HepG2 (cell line): Measurements from ENCODE around the gene EEF1A2. TPM values are rescaled to one million over a fixed set of nuclear protein-coding genes. Genes with fewer than 3 reads are reported as not detected.

ENCODE experiments used
- ARID3A ChIP-seq: IDR thresholded peaks from 2 replicates; pipeline ENCODE4 v1.6.1; 2012; ENCODE audit warnings: low read depth, low read length, improper control_type of control experiment
- DDIT3 ChIP-seq: sonication (generic); formaldehyde crosslinking; IDR thresholded peaks from 2 replicates; pipeline ENCODE4 v1.4.0; 2020; ENCODE audit warnings: mild to moderate bottlenecking, missing genetic modification reagents
- EED ChIP-seq: sonication (generic); formaldehyde crosslinking; IDR thresholded peaks from 2 replicates; pipeline ENCODE4 v1.5.0; 2020; ENCODE audit warnings: mild to moderate bottlenecking, missing genetic modification reagents
- GMEB2 ChIP-seq: IDR thresholded peaks from 2 replicates; pipeline ENCODE4 v1.6.1; 2016; ENCODE audit warnings: missing biosample characterization, missing genetic modification reagents, low read depth
- IKZF4 ChIP-seq: sonication (generic); formaldehyde crosslinking; IDR thresholded peaks from 2 replicates; pipeline ENCODE4 v1.5.1; 2020; ENCODE audit warnings: borderline replicate concordance, mild to moderate bottlenecking, low read depth, missing genetic modification reagents; ENCODE audit errors: not compliant biosample characterization
- KDM5A ChIP-seq: fragments of 200-600 bp; sonication (generic); IDR thresholded peaks from 2 replicates; pipeline ENCODE4 v1.7.0; 2018; ENCODE audit warnings: antibody characterized with exemption, mild to moderate bottlenecking, low read length, borderline replicate concordance
- NFYB ChIP-seq: sonication (generic); formaldehyde crosslinking; IDR thresholded peaks from 2 replicates; pipeline ENCODE4 v1.4.0; 2020; ENCODE audit warnings: missing genetic modification reagents
- PITX1 ChIP-seq: sonication (generic); formaldehyde crosslinking; IDR thresholded peaks from 2 replicates; pipeline ENCODE4 v1.5.1; 2020; ENCODE audit warnings: mild to moderate bottlenecking, missing genetic modification reagents
- SP140L ChIP-seq: sonication (generic); formaldehyde crosslinking; IDR thresholded peaks from 2 replicates; pipeline ENCODE4 v1.4.0; 2020; ENCODE audit warnings: missing genetic modification reagents, borderline replicate concordance
- TARDBP ChIP-seq: sonication (generic); formaldehyde crosslinking; IDR thresholded peaks from 2 replicates; pipeline ENCODE4 v1.8.0; 2022; ENCODE audit warnings: mild to moderate bottlenecking, missing genetic modification reagents
- TERF1 ChIP-seq: sonication (generic); formaldehyde crosslinking; IDR thresholded peaks from 2 replicates; pipeline ENCODE4 v1.8.0; 2022; ENCODE audit warnings: mild to moderate bottlenecking, missing genetic modification reagents, moderate library complexity
- TOE1 ChIP-seq: sonication (generic); formaldehyde crosslinking; IDR thresholded peaks from 2 replicates; pipeline ENCODE4 v1.4.0; 2020; ENCODE audit warnings: mild to moderate bottlenecking, missing genetic modification reagents
- ZBTB25 ChIP-seq: IDR thresholded peaks from 2 replicates; pipeline ENCODE4 v1.6.1; 2018; ENCODE audit warnings: missing genetic modification reagents
- ZNF121 ChIP-seq: sonication (generic); formaldehyde crosslinking; IDR thresholded peaks from 2 replicates; pipeline ENCODE4 v1.5.0; 2020; ENCODE audit warnings: mild to moderate bottlenecking, missing genetic modification reagents
- ZNF333 ChIP-seq: sonication (generic); formaldehyde crosslinking; IDR thresholded peaks from 2 replicates; pipeline ENCODE4 v1.4.0; 2020; ENCODE audit warnings: mild to moderate bottlenecking, missing genetic modification reagents, borderline replicate concordance
- ZNF343 ChIP-seq: sonication (generic); formaldehyde crosslinking; IDR thresholded peaks from 2 replicates; pipeline ENCODE4 v1.4.0; 2020; ENCODE audit warnings: mild to moderate bottlenecking, missing genetic modification reagents
- ZNF513 ChIP-seq: sonication (generic); formaldehyde crosslinking; conservative IDR thresholded peaks from 2 replicates; pipeline ENCODE4 v1.5.0; 2020; ENCODE audit warnings: missing genetic modification reagents
- ZNF816 ChIP-seq: sonication (generic); formaldehyde crosslinking; IDR thresholded peaks from 2 replicates; pipeline ENCODE4 v1.8.0; 2022; ENCODE audit warnings: missing genetic modification reagents, mild to moderate bottlenecking, borderline replicate concordance
- polyA plus RNA-seq, 8 experiments: library from polyadenylated mRNA; depleted of rRNA in 3 of 8; stranded (reverse) in 7 of 8; unstranded in 1 of 8; fragments of >200 nt; fragmentation: Illumina TruSeq in 4 of 8; extraction: Trizol in 4 of 8; gene quantifications; 2 replicates each; pipeline versions ENCODE4 v1.2.1 to v1.2.3, GENCODE V29; 2011 to 2016; ENCODE audit warnings: low read depth in 4 of 8, missing spikeins in 1 of 8, mixed read lengths in 1 of 8; ENCODE audit not compliant: insufficient read depth in 1 of 8
- total RNA-seq, 5 experiments: library from RNA; depleted of rRNA; stranded (reverse); fragments of >200 nt; fragmentation: Illumina TruSeq; extraction: Trizol; gene quantifications; 2 replicates each; pipeline ENCODE4 v1.2.3, GENCODE V29; 2016; ENCODE audit warnings: low read depth in 1 of 5

EEF1A2 gene
- total and polyA plus RNA-seq, 2 of the 13 experiments (the other 11 are each of a cell fraction or from before 2014, with no cell fraction given) = 0.44 to 0.87 TPM

- TF ChIP-seq ARID3A (0 out of 2 replicates have a peak, but pooled peaks have one; percentile 26), ZNF343 (peak; percentile 86), PITX1 (CRISPR knock-in tag) (0 out of 2 replicates have a peak, but pooled peaks have one; percentile 84), ZNF513 (CRISPR knock-in tag) (peak; percentile 47; the same call in 1 of the 2 replicates), KDM5A (peak; percentile 94), DDIT3 (no peak), ZNF816 (CRISPR knock-in tag) (no peak), EED (CRISPR knock-in tag) (0 out of 2 replicates have a peak, but pooled peaks have one; percentile 36), NFYB (peak; percentile 54; the same call in 1 of the 2 replicates), SP140L (CRISPR knock-in tag) (0 out of 2 replicates have a peak, but pooled peaks have one; percentile 29), IKZF4 (CRISPR knock-in tag) (peak; percentile 72), GMEB2 (0 out of 2 replicates have a peak, but pooled peaks have one; percentile 39), TARDBP (peak; percentile 86), TERF1 (CRISPR knock-in tag) (peak; percentile 45; the same call in 1 of the 2 replicates), TOE1 (CRISPR knock-in tag) (peak; percentile 66; the same call in 1 of the 2 replicates), ZBTB25 (peak; percentile 90), ZNF121 (CRISPR knock-in tag) (no peak; the same call in 1 of the 2 replicates), ZNF333 (CRISPR knock-in tag) (no peak)
Measured at GRCh38 chr20:63537525-63538203, 38.8 kb upstream of the EEF1A2 start (continued).
